ENCODE data around the gene GAS6.
"Not testable (repeated sequence)": the region's sequence is repeated elsewhere in the genome, so short reads cannot be mapped to it uniquely, and the experiment has no call there.

GAS6 gene

DNA sequence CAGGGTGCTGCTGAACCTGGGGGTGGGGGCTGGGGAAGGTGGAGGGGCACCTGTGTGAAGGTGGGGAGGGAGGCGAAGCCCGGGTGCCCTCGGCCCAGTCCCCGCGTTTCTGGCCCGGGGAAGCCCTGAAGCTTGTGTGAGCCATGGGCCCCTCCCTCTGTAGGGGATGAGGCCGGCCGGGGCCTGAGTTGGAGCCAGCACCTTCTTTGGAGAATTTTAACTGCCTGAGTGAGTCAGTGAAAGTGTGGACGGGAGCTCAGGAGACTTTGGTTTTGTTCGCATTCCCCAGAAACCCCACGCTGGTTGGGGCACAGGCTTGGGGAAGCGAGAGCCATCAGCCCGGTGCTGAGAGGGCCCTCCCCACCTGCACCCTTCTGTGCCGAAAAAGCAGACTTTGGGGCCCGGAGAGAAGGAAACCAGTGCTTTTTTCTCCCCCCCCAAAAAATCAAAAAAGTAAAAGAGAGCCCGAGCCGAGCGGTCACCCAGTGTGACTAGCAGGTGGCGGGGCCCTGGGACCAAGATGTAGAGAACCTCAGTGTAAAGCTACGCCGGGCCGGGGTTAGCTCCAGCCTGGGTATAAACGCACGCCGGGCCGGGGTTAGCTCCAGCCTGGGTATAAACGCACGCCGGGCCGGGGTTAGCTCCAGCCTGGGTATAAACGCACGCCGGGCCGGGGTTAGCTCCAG is 59.7 kb downstream of the GAS6 start:
- no peak for DNase-seq

DNA sequence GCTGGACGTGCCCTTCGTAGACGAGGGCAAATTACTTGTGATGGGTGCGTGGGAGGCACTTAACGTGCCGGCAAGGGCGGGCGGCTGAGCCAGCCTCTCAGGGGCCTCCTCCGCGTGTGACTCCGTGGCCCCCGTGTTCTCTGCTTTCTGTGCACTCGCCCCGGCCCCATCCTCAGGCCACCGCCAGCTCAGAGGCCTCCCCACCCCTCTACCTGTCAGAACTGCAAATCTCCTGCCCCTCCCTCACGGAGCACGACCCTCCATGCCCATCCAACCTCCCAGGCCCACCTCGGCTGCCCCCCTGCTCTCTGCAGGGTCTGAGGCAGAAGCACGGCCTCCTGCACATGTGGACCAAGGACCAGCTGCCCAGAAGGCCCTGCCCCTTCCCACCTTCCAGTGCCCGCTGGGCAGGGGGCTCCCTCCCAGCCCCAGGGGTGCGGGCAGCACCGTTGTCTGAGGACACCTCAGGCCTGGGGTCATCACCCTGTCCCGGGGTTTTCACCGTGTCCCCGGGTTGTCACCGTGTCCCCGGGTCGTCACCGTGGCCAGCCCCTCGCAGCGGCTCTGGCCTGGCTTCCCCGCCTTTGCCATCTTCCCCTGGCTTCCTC is 60.4 kb downstream of the GAS6 start:
- no peak for DNase-seq

DNA sequence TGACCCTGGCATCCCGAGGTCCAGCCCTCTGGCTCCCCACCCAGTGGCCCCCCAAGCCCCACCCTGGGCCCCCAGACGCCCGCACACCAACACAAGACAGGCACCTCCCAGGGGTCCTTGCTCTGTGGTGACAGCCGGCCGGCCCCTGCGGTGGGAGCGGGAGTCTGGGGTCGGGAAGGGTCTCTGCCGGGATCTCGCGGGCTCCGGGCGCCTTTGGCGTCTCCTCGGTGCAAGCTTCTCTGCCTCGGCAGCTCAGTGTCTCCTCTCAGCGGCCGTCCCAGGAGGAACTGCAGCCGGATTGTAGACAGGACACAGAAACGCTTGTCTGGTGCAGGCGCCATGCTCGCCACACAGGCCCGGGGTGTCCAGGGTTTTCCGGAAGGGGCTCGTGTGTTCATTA is 61.1 kb downstream of the GAS6 start:
- no peak for DNase-seq

GRCh38 chr13:113802090-113802531 is 61.8 kb downstream of the GAS6 start:
- no peak for DNase-seq

- no peak for DNase-seq
Measured at GRCh38 chr13:113801289-113801961, 62.5 kb downstream of the GAS6 start.

DNA sequence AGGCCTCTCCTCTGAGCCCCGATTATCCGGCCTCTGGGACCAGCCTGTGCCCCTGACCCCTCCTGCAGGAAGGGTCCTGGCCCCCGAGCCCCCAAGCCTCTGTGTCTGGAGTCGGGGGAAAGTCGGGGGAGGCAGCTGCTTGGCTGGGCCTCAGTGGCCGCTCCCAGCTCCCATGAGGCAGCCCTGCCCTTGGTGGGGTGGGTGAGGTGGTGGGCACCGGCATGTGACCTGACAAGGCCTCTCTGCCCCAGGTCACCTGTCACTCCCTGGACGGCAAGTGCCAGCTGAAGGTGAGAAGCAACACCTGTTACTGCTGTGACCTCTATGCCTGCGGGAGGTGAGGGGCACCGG is 63.3 kb downstream of the GAS6 start:
- DNase-seq, result no peak

- no peak for DNase-seq
Measured at GRCh38 chr13:113798200-113798811, 65.6 kb downstream of the GAS6 start.

DNA sequence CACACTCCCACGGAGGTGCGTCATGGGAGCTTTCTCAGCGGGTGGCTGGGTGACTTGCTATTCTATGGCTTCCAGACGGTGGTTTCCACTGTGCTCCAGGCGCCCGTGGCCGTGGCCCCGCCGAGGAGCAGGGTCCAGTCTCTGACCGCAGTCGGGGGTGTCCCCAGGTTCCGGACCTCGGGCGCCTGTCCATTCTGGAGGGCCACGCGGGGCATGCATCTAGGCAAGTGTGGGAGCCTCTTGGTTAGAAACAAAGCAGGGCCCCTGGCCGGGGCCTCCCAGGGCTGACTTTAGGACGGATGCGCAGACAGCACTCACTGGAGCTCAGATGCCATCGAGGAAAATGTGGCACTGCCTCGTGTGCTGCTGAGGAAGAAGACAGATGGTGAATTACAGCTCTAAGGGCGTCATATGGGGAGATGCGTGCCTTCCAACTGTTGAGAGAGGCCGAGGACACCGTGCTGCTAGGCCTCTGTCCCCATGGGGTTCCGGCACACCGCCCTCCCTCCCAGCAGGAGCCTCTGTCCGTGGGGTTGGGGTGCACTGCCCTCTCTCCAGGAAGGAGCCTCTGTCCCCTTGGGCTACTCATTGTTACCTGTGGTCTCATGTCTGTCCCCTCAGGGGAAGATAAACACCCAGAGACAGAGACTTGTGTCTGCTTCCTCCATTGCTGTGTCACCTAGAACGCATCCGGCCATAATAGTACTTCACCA is 66.8 kb downstream of the GAS6 start:
- no peak for DNase-seq

DNA sequence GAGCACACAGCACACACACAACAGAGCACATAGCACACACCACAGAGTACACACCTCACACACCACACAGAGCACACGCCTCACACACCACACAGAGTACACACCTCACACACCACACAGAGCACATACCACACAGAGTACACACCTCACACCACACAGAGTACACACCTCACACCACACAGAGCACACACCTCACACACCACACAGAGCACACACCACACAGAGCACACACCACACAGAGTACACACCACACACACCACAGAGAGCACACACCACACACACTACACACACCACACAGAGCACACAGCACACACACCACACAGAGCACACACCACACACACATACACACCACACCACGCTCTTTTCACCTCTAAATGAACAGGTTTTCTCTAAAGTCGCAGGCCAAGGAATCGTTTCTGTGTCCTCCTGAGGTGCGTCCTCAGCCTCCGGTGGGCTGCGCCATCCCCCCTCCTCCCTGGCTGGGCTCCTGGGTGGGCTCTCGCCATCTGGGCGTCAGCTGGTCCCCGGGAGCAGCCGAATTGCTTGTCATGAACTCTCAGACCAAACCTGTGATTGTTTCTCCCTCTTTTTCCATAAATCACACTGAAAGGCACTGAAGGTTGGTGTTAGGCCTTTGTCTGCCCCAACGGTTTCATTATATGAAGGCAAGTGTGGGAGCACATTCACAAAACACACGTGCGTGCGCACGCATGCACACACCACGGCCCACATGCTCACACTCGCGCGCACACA is 67.5 kb downstream of the GAS6 start:
- no peak for DNase-seq

DNA sequence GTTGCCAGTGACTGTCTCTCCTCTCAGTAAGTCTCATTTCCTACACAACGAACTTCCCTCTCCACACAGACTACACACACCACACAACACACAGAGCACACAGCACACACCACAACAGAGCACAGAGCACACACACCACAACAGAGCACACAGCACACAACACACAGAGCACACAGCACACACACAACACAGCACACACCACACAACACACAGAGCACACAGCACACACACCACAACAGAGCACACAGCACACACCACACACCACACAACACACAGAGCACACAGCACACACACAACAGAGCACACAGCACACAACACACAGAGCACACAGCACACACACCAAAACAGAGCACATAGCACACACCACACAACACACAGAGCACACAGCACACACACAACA is 68.5 kb downstream of the GAS6 start:
- not testable (repeated sequence) for DNase-seq

DNA sequence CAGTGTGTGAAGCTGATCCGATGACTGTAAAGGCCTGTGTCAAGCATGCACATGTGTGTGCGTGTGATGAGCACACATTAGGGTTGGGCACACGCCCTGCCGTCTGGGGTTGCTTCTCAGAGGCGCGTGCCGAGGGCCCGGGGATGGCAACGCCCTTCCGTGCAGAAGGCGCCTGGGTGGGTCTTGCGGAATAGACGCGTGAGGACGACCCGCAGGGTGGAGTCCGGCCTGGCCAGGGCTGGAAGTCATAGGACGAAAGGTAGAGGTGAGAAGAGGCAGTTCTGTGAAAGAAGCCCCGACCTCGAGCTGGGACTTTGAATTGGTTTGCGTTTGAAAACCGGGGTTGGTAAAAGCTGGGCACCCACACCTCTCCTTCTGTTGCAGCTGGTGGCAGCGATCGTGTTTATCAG is 69.1 kb downstream of the GAS6 start:
- DNase-seq, result no peak

DNA sequence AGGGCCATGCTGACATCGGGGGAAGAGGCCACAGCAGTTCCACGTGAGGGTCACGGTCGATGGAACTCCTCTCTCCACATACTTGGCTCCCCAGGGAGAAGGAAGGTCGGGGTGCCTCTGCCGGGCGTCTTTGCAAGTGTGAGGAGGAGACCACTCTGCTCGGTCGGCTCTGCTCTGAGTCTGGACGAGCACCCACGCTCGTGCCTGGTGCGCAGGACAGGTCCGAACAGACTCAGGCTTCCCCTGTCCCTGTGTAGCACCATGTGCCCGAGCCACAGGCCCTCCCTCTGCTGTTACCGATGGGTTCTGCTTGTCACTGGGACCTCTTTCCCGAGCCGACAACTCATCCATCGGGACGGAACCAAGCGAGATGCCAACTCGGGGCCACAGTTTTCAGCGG is 69.8 kb downstream of the GAS6 start:
- no peak for DNase-seq

- DNase-seq, result no peak
Measured at GRCh38 chr13:113793718-113794085, 70.2 kb downstream of the GAS6 start.

DNA sequence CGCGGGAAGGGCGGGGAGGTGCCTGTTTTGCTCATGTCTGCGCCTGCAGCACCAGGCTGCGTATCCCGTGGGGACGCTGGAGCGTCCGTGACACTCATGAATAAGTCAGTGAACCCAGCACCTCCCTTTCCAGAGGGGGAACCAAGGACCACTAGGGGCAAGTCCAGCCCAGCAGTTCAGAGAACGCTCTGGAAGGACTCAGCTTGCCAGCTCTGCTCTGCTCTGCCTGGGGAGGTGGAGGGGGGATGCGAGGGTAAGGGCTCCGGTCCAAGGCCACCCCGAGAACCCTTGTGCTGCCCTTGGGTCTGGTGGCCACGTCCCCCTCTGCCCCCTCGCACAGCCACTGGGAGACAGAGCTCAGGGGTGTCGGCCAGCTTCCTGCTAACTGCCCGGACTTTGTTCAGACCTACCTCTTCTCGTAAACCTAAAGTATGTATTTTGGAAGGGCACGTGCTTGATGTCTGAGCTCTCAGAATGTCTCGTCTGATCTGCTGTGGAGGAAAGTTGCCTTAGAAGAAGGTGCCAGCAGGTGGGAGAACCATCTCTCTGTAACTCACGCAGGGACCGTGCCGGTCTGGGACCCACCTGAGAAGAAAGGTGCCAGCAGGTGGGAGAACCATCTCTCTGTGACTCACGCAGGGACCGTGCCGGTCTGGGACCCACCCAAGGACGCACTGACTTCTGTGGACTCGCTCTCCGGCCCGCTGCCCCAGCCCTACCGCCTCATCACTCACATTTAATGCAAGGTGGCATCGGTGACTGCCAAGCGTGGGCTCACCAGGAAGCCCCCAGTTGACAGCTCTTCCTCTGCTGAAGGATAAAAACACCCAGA is 70.8 kb downstream of the GAS6 start:
- no peak for DNase-seq

DNA sequence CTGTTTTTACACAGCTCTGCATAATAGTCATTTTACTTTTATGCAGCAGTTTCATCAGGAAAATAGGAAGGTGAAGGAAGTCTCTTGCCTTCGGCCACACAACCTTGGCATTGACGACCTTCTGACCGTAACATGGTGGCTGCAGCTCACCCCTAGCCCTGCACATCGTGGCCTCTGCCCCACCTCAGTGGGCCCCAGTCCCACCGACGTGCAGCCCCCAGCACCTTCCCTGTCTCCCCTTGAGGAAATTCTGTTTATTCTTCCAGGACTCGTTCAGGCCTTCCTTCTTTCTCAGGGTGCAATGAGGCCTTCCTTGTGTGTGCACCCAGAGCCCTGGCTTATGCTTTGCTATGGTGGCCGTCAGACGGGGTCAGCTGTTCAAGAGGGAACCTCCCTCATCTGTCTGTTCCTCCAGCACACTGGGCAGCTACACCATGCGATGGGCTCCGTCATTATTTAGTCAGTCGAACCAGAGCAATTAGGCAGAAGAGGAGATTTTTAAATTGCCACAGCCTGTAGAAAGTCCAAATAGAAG is 71.6 kb downstream of the GAS6 start:
- no peak for DNase-seq

- no peak for DNase-seq
Measured at GRCh38 chr13:113791761-113792160, 72.1 kb downstream of the GAS6 start.

DNA sequence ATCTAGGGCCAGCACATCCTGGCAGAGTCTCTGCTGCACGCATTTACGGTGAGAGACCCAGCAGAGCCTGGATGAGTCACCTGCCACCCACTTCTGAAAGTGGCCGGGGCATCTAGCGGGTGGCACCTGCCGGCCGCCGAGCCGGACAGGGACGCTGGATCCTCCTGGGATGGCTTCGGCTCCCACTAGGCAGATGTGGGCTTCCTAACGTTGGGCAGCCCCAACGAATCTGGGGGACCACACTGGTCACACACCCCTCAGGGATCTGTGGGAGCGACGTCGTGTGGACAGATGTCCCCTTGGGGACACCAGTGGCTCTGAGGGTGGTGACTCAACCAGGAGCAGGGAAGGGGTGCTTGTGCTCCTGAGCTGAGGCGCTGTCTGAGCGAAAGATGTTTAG is 72.7 kb downstream of the GAS6 start:
- no peak for DNase-seq

GRCh38 chr13:113789931-113790330 is 73.9 kb downstream of the GAS6 start:
- not testable (repeated sequence) for DNase-seq

DNA sequence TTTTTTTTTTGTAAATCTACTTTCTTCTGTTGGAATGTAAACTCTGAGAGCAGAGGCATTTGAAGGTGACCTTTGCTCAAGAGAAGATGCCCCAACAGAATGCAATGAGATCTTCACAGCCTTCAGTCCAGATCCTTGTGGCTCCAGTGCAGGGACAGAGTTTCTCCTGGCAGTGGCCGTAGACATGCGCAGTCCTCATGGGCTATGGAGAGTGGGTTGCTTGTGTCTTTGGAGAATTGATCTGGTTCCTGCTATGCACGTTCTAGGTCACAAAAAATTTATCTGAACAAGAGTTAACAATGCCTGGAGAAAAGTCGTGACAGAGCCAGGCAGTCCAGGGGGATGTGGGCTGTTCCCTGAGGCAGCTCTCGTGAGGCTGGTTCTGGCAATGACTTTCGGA is 74.7 kb downstream of the GAS6 start:
- no peak for DNase-seq

GRCh38 chr13:113788413-113789135 is 75.3 kb downstream of the GAS6 start:
- no peak for DNase-seq

GRCh38 chr13:113787694-113788093 is 76.2 kb downstream of the GAS6 start:
- DNase-seq, result no peak

All from activated CD4-positive, alpha-beta T cell treated with anti-CD3 and anti-CD28 coated beads for 4 hours (primary cell).